ENCODE measurements around the gene TGIF2. TPM values are rescaled to one million over a fixed set of nuclear protein-coding genes. Genes with fewer than 3 reads are reported as not detected.
A peak's percentile ranks its signal among the peaks of the same experiment; 100 is the strongest.

TGIF2 gene
- total and polyA plus RNA-seq, 10 donors, result 13.6 to 38.2 (median 28.8) TPM

DNA sequence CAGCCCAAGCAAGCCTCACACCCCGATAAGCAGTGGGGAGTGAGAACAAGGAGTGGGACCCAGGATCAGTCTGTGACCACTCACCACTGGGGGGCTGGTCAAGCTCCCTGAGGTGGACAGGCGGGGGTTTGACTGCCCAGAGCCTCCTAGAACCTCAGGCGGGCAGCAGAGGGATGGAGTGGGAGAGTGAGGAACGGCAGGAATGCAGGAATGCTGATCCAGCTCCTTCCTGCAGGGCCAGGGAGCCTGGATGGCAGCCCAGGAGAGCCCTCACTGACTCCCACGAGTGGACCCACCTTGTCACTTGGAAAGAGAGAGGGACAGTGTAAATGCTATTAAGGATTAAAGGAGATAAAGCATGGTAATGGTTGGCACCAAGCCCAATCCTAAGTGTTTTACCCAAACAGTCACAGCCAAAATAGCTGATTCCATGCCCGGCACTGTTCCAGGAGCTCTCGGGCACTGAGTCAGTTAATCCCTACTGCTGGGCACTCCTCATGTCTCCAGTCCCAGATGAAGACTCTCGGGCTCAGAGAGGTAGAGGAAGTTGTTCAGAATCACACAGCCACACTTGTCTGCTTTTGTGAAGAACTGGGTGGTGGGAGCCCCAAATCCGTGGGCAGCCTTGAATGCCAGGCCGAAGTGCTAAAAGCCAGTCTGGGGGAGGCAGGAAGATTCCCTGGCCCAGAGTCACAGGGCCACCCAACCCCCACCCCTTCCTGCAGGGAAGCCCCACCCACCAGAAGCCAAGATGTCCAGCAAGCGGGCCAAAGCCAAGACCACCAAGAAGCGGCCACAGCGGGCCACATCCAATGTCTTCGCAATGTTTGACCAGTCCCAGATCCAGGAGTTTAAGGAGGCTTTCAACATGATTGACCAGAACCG, 29.0 kb upstream of the TGIF2 start:
- 66 to 83% (median 77%) methylated on average over 11 to 15 of the region's 15 CpGs for WGBS, 5 donors
- TF ChIP-seq POLR2AphosphoS5 (IDR thresholded peaks at IDR 0.05), result no peak
- no peak for TF ChIP-seq CTCF (IDR thresholded peaks at IDR 0.05 in 8 of 11, conservative IDR thresholded peaks at IDR 0.05 in 3 of 11)
- no peak for TF ChIP-seq POLR2A (IDR thresholded peaks at IDR 0.05)
- peak overlapping the region in 6 of 8 donors; percentile 15 to 86 (median 80) for H3K27ac ChIP-seq
- peak overlapping the region in 5 of 8 donors; percentile 23 to 74 (median 55) for H3K4me3 ChIP-seq
- DNase-seq, result peak; percentile 65
- peaks cover 0 to 48% (median 0%) of the 10 kb centered on the region in 6 donors for H3K36me3 ChIP-seq
- intact Hi-C loops (cut with DNase I; ENCODE audit: low total_unique reads), result no loop called here
- H3K4me1 ChIP-seq, result peaks cover 0 to 78% (median 43%) of the 10 kb centered on the region in 6 donors
- H3K27me3 ChIP-seq (replicated peaks in 1 of 7), result peaks cover 0 to 13% (median 0%) of the 10 kb centered on the region in 7 donors
- H3K9me3 ChIP-seq, result no peaks in the 10 kb centered on the region

- Histone ChIP-seq H3K27me3 (replicated peaks in 1 of 7) (peaks cover 0 to 4% (median 0%) of the 10 kb centered on the region in 7 donors), H3K36me3 (peaks cover 0 to 50% (median 0%) of the 10 kb centered on the region in 6 donors), H3K4me1 (peaks cover 0 to 77% (median 37%) of the 10 kb centered on the region in 6 donors), H3K27ac (peak overlapping the region in 3 of 8 donors; percentile 22 to 46 (median 38)), H3K4me3 (no peak overlapping the region), H3K9me3 (no peaks in the 10 kb centered on the region)
- 58 to 81% (median 75%) methylated on average over 14 of the region's 14 CpGs for WGBS, 5 donors
- TF ChIP-seq POLR2AphosphoS5 (IDR thresholded peaks at IDR 0.05) (peak in 1 of 3 donors; percentile 13), CTCF (IDR thresholded peaks at IDR 0.05 in 8 of 11, conservative IDR thresholded peaks at IDR 0.05 in 3 of 11) (no peak), POLR2A (IDR thresholded peaks at IDR 0.05) (no peak)
- DNase-seq, result peak; percentile 66
- intact Hi-C loops (cut with DNase I; ENCODE audit: low total_unique reads), result no loop called here
These were observed 27.2 kb upstream of the TGIF2 start for GRCh38 chr20:36546111-36546736.

DNA sequence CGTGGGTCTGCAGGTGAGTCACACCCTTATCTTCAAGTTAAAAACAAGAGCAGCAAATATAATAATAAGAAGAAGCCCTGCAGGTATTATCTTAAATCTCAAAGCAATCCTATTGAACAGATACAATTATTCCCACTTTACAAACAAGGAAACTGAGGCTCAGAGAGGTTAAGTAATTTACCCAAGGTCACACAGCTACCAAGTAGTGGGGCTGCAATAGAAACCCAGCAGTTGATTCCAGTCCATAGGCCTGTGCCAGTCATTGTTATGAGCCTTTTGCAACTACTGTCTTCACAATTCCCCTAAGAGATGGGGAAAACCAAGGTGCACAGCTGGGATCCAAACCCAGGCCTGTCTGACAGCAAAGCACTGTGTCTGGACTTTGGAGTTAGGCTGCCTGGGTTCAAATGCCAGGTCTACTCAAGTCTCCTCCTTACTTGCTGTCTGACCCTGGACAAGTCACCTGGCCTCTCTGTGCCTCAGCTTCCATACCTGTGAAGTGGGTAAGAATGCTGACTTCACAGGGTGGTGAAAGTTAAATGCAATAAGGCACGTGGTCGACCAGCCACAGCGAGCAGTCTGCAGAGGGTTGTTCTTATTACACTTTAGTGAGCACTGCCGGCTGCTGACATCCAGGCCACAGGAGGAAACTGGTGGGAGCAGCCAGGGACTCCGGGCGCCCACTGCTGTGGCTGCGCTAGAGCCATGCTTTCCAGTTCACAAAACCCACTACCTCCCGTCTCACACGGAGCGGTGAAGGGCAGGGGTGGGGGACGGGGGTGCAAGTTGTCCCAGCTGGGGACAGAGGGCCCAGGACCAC, 26.0 kb upstream of the TGIF2 start:
- Histone ChIP-seq H3K27ac (no peak overlapping the region), H3K36me3 (peaks cover 0 to 50% (median 0%) of the 10 kb centered on the region in 6 donors), H3K4me1 (peaks cover 0 to 68% (median 27%) of the 10 kb centered on the region in 6 donors), H3K4me3 (no peak overlapping the region), H3K27me3 (replicated peaks in 1 of 7) (no peaks in the 10 kb centered on the region), H3K9me3 (no peaks in the 10 kb centered on the region)
- DNase-seq, result peak; percentile 4
- TF ChIP-seq CTCF (IDR thresholded peaks at IDR 0.05 in 8 of 11, conservative IDR thresholded peaks at IDR 0.05 in 3 of 11) (no peak), POLR2AphosphoS5 (IDR thresholded peaks at IDR 0.05) (no peak), POLR2A (IDR thresholded peaks at IDR 0.05) (no peak)
- WGBS, 5 donors, result 79 to 94% (median 87%) methylated on average over 9 to 12 of the region's 12 CpGs
- intact Hi-C loops (cut with DNase I; ENCODE audit: low total_unique reads), result no loop called here
